Choroid plexus epithelial cell (primary cell): Measurements from ENCODE around the gene DST.
A peak's percentile ranks its signal among the peaks of the same experiment; 100 is the strongest.

Experiments used
- DNase-seq: peaks from one replicate; pipeline ENCODE4 v3.0.0-alpha.2; 2010; ENCODE audit warnings: low read depth
- H3K4me3 ChIP-seq: 2 replicates; pipeline ENCODE4 v1.5.1; 2011; ENCODE audit warnings: low read depth, mild to moderate bottlenecking, control low read depth, low read length, moderate library complexity
- TF ChIP-seq, protein P1 (sequence below): conservative IDR thresholded peaks from 2 replicates; pipeline ENCODE4 v1.5.1; 2011; ENCODE audit warnings: low read depth, mild to moderate bottlenecking, control low read depth, inconsistent platforms, low read length, moderate library complexity

DST gene

DNA sequence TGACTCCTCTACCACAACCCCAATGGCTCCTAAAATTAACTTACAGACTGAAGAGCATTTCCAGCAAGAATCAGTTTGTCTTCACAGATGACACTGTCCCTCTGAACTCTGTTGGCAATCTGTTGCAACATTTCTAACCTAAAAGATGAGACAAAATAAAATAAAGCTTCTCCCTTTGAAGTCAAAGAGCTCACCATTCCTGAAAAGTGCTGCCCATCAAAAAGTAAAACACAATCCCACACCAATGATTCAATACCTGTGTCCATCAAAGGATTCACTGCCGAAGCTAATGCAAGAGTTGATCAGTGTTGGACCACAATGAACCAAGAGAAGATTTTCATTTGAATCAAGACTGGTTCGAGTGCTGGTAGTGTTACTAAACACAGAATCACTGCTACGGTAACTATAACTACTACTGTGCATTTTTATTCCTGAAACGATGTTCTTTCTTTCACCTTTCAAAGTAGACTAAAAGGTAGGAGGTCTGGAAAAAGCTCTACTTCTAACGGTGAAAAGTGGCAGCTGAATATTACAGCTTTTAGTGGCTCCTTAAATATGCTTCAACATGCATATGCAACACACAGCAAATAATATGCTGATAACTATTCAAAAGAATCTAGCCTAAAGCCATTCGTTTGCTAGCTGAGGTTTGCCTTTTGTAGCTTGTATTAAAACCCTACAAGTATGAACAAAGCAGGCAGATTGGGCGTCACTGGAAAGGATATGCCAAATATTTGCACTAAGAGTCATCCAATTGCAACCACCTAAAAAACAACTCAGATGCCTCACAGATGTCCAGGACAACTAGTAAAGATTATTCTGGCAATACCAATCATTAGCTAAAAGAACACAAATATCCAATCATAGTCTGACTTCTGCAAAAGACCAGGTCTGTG, at the start of gene DST:
Gene DST (minus strand): TSS at position 524 of the 896 bp plus-strand sequence.
- TF ChIP-seq, protein P1, sequence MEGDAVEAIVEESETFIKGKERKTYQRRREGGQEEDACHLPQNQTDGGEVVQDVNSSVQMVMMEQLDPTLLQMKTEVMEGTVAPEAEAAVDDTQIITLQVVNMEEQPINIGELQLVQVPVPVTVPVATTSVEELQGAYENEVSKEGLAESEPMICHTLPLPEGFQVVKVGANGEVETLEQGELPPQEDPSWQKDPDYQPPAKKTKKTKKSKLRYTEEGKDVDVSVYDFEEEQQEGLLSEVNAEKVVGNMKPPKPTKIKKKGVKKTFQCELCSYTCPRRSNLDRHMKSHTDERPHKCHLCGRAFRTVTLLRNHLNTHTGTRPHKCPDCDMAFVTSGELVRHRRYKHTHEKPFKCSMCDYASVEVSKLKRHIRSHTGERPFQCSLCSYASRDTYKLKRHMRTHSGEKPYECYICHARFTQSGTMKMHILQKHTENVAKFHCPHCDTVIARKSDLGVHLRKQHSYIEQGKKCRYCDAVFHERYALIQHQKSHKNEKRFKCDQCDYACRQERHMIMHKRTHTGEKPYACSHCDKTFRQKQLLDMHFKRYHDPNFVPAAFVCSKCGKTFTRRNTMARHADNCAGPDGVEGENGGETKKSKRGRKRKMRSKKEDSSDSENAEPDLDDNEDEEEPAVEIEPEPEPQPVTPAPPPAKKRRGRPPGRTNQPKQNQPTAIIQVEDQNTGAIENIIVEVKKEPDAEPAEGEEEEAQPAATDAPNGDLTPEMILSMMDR = no peak
- peak; percentile 94 for DNase-seq
- no peak within 1 kb of the TSS for H3K4me3 ChIP-seq

DNA sequence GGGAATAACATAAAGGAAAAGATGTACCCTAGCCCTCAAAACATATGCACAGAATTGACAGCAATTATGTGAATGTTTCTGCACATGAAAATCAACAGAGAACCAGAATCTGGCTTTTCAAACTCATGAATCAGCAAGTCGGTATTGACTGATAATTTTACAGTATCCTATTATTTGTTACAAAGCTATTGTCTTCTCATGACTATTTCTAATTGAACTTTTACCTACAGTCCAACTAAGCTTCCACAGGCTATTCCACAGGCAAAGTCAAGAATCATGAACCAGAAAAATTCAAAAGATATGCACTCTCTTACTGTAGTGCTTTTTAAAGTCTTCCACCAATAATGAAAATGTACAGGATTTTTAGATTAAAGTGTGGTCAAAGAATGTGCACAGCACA, 49.1 kb upstream of the DST start:
- peak overlapping the region; percentile 47 for H3K4me3 ChIP-seq
- TF ChIP-seq, protein P1 = no peak
- no peak for DNase-seq

DNA sequence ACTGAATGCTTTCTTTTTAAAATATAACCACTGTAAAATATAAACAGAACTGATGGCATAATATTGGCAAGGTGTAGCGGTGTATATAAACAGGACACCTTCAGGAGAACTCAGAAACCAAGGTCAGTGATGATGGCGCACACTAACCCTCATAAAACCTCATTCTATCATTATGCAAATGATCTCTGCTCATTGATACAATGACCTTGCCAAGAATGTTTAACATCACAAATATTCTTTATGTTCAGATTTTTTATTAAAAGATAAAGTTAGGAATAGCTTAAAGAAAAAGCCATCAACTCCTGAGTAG, 48.6 kb upstream of the DST start:
- DNase-seq = no peak
- TF ChIP-seq, protein P1 = no peak
- peak overlapping the region; percentile 47 for H3K4me3 ChIP-seq

DNA sequence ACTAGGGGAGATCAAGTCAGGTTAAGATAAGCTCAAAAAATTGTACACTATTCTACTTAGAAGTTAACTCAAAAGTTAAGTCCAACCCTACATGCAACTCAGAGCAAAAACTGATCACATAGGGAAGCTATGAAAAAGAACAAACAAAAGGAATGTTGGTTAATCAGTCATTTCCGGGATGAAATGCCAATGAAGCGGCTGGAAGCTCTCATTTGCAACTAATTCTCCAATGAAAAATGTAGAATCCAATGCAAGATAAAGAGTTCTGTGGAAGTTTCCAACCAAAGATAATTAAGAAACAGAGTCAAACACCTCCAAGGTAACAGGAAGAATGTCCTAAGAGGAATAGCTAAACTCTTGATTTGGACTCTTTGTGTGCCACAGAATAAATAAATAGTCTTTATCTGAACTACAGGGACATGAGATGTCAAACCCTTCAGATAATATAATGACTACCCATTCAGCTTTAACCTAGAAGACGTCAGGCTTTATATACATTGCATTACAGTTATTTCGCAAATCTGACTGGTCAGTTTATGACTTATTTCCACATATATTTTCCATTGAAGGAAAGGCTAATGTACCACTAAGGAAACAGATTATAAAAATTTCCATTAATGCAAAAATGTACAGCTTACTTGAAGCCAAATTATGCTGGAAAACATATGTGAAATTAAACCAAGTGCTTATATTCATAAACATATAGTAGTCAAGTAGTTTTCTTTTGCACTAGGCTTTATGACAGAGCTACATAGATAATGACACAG, 48.0 kb upstream of the DST start:
- TF ChIP-seq, protein P1 = no peak
- peak overlapping the region; percentile 47 for H3K4me3 ChIP-seq
- peak; percentile 82 for DNase-seq

DNA sequence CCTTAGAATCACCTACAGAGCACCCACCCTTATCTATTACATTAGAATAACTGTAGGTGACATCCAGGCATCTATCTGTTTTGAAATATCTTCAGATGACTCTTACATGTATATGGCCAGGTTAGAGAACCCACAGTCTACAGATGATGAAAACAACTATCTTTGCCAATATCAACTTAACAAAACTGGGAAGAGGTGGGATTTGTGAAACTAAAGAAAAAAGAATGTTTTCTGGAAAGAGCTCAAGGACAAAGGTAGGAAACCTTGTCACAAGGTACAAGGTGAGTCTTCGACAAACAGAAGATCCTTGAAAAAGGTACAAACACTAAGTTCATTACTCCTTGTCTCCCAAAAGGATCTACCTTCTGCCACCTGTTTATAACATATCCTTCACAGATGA, 47.0 kb upstream of the DST start:
- DNase-seq = no peak
- H3K4me3 ChIP-seq = peak overlapping the region; percentile 6
- TF ChIP-seq, protein P1 = no peak

DNA sequence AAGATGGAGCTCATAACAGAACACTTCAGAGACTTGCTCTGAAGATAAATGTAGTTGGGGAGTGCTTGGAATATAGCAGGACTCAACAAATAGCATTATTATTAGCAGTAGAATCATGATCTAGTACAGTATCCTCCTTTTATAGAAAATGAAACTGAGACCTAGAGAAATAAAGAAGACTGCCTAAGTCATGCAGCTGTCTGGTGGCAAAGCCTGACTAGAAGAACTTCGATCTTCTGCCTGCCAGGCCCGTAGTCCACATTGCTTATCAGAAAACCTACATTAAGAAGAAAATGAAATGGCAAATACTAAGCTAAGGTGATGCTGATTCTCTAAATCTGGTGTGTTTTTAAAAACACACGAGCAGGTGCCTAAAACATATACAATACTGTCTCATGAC, 46.4 kb upstream of the DST start:
- DNase-seq = no peak
- H3K4me3 ChIP-seq = no peak overlapping the region
- TF ChIP-seq, protein P1 = no peak

DNA sequence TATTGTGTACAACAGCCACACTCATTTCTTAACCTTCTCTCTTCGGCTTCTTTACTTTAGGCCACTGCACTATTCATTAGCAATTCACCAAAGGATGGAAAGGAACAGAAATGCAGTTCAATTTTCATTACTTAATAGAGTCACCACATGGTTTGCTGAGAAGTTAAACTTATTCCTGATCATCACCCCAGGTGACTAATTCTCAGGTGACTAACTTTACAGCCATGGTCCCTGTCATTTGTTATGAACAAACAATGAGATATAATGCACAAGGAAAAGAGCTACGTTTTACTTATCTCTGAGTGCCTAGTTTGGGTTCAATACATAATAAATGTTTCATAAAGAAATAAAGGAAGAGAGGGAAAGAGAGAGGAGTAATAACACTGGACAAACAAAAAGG, 45.8 kb upstream of the DST start:
- H3K4me3 ChIP-seq = no peak overlapping the region
- no peak for DNase-seq
- TF ChIP-seq, protein P1 = no peak
